Esophagus mucosa (tissue), 1 donor: Measurements from ENCODE around the gene HRCT1. TPM values are rescaled to one million over a fixed set of nuclear protein-coding genes. Genes with fewer than 3 reads are reported as not detected.
"Not testable (repeated sequence)": the region's sequence is repeated elsewhere in the genome, so short reads cannot be mapped to it uniquely, and the experiment has no call there.

Experiments
- ATAC-seq: fragments of 200-7000 bp; cut with Tn5 transposase; one replicate; pipeline ENCODE4 v1.9.1; 2020
- total RNA-seq: library from RNA; stranded (reverse); gene quantifications from one replicate; pipeline ENCODE4 v1.2.4, GENCODE V29; 2023
- donor health status: DM: yes; HTN: yes; CAD: no.

HRCT1 gene
- total RNA-seq, 1 donor from 2014 or later, result 1.2 TPM

DNA sequence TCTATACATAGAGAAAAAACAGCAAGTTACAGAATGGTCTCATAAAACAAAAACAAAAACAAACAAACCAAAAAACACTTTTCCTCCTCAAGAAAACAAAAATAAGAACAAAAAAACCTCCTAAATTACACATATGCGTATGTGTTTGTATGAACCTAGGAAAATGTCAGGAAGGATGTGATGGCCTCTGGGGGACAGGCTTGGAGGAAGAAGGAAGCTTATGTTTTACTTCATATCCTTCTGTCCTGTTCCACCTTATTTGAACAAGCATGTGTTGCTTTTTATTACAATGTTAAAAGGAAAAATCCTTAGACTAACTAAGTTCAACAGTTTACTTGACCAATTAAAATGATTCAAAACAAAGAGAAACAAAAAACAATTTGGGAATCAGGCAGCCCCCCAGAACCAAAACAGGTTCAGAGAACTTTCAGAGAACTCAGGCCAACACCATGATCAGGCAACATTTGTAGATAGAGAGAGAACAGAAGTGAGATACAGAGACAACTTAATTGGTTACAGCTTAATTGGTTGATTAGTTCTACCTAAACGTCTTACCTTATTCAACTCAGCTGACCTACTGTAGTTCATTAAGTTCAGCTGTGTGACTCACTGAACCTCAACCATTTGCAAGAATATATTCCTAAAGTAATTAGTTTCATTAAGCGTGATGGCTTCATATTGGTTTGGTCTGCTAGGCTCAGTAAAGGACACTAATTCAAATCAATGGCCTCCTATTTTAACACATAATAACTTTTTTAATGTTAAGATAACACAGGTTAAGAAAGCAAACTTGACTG, 13.4 kb downstream of the HRCT1 start:
- ATAC-seq, result no peak

DNA sequence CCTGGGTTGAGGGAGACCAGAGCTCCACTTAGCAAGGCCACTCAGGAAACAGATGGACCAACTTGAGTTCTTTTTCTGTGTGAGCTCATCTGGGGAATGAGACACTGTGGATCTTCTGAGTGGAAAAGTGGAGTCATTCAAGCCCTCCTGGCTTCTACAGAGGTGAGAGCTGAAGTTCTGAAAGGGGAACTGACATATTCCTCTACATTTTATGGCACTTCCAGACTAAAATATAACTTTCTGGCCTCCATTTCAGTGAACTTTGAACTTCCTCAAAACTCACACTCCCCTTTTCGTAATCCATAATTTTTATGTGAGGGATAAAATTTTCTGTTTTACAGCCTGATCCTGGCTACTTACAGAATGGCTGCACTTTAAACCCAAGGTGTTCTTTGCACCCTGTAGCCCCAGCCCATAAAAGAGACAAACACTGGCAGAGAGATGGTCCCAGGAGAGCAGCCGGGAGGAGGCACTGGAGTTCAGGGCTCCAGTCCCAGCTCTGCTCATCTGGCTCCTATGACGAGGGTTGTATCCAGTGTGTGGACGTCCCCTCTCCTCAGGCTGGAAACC, 14.1 kb downstream of the HRCT1 start:
- ATAC-seq, result no peak

DNA sequence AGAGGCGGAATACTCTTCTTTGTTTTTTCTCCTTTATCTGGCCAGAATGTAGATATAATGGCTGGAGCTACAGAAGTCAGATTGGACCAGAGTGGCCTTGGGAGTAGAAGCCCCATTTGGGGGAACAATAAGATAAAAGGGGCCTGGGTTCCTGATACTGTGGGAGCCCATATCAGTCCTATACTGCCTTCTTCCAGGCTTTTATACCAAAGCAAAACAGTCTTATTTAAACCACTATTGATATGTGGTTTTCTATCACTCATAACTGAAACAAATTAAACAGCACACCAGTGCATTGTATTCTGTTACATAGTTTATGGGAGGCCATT, 17.6 kb downstream of the HRCT1 start:
- ATAC-seq, result no peak

DNA sequence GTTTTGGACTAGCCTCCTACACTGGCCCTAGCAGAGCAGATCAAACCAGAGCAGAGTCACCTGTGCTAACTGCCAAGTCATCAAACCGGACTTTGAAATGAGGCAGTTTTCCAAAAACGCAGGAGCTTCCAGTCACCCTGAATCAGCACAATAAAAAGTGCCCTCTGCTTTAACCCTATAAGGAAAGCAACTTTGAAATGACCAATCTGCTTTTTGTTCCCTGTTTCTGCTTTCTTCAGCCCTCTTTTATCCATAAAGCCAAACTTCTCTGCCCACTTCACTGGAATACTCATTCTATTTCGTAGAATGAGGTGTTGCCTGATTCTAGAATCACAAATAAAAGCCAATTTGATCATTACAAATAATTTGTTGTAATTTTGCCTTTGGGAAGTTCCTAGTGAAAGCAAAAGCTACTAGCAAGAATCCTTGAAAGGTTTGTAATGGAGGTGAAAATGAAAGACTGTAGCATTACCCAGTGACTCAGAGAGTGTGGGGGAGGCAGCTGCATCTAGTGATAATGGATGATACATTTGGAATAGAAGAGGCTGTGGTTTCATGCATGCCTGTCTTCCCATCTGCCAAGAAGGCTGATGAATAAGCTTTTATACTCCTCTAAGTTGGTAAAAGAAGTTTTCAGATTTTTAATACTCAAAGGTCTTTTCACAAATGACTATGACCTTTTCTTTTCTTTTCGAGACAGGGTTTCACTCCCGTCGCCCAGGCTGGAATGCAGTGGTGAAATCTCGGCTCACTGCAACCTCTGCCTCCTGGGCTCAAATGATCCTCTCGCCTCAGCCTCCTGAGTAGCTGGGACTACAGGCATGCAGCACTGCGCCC, 18.1 kb downstream of the HRCT1 start:
- peak; percentile 68 for ATAC-seq

DNA sequence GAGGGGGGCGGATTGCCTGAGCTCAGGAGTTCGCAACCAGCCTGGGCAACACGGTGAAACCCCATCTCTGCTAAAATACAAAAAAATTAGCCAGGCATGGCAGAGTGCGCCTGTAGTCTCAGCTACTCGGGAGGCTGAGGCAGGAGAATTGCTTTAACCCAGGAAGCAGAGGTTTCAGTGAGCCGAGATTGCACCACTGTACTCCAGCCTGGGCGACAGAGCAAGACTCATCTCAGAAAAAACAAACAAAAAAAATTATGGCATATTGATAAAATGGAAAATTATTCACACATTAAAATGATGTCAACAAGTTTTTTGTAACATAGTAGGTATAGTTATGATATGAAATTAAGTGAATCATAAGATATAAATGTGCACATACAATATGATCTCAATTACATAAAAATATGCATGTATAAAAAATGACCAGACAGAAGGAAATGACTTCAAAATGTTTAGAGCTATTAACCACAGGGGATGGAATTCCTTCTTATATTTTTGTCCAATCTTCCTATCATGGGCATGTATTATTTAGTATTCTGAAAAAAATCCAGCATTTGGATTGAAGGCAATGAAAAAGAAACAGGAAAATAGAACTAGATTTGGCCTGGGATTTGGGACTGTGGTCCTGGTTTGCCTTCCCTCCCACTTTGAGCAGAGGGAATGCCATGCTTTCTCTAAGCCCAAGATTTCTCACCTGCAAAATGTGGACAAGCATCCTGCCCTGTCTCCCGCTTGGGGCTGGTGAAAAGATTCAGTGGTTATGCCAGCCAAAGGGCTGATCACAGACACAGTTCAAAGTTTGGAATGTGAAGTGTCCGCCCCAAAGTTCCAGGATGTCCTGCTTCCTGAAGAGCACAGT, 22.8 kb downstream of the HRCT1 start:
- no peak for ATAC-seq

DNA sequence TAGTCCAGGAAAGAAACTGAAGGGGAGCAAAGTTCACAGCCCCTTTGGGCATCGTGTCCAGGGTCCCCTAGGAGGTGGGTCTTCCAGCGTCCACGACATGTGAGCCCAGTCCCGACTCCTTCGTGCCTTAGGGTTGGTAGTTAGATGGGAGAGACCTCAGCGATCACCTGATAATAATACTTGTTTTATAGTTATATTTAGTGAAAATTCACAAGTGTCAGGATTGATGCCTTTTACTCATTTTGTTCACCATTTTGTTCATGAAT, 23.4 kb downstream of the HRCT1 start:
- ATAC-seq, result no peak

DNA sequence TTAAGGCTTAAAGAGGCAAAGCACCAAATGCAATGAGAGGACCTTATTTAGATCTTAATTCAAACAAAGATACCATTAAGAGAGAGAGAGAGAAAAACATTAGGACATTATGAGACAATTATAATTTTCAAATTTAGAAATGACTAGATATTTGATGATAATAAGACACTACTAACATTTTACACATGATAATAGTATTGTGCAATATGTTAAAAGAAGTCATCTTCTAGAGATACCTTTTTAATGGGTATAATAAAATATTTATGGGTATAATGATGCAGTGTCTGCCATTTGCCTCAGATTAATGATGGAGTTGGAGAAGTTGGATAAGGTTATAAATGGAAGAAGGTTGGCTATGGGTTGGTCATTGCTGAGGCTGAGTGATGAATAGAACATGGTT, 24.5 kb downstream of the HRCT1 start:
- no peak for ATAC-seq

DNA sequence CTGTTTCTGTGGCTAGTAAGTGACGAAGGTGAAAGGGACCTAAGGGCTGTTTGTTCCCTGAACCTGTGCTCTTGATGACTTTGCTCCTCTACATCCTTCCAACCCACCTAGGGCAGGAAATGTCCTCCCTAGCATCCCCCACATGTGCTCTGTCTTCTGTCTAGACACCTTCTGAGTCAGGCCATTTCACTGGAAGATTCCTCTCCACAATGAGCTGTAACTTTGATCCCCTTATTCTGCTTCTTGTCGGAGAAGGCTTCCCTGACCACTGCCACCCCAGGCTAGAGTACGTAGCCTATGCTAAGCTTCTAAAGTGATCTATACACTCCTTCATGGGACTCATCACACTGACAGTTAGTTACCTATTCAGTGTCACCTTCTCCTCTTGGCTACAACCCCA, 25.0 kb downstream of the HRCT1 start:
- ATAC-seq, result no peak

DNA sequence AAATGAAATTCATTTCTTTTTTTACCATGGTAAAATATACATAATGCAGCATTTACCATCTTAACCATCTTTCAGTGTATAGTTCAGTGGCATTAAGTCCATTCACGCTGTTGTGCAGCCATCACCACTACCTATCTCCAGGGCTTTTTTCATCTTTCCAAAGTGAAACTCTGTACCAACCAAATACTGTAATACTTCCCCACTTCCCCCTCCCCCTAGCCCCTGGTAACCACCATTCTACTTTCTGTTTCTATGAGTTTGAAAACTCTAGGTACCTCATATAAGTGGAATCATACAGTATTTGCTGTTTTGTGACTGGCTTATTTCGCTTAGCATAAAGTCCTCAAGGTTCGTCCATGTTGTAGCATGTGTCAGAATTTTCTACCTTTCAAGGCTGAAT, 26.7 kb downstream of the HRCT1 start:
- ATAC-seq, result no peak

DNA sequence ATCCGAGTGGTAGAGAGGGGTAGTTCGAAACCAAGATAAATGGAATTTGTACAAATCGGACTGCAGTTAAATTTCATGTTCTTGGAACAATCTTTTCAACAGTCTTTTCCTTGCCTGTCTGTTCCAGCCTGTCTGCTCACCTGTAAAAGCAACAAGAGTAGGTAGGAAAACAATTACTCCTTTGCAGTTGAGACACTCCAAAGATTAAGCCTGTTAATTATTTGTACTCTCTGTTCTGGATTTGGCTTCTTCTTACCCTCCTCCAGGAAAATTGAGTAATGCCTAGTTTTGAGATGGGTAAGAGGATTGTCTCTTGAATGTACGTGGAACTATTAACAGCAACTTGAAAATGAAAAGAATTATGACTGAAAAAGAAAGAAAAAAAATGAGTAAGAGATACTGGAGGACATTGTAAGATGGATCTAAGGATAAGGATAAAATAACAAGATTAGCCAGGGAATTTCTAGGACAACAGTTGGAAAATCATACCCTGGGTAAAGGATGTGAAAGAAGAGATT, 27.6 kb downstream of the HRCT1 start:
- ATAC-seq, result no peak

DNA sequence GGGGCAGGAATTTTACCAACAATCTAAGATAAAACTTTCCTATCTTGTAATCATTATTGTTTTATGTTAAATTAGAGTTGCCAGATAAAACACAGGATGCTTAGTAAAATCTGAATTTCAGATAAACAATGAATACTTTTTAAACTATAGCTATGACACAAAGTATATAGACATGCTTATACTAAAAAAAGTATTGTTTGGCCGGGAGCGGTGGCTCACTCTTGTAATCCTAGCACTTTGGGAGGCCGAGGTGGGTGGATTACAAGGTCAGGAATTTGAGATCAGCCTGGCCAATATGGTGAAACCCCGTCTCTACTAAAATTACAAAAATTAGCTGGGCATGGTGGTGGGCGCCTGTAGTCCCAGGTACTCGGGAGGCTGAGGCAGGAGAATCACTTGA, 28.1 kb downstream of the HRCT1 start:
- ATAC-seq, result not testable (repeated sequence)

DNA sequence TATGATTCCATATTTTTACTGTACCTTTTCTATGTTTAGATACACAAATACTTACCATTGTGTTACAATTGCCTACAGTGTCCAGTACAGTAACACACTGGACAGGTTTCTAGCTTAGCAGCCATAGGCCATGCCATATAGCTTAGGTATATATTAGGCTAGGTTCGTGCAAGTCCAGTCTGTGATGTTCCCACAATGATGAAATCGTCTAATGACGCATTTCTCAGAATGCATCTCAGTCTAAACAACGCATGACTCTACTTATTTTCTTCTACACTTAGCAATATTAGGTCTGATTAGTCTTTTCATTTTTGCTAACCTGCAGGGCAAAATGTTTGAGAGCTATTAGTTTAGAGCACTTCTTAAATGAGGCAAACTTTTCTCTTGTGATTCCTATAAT, 29.3 kb downstream of the HRCT1 start:
- ATAC-seq, result no peak

DNA sequence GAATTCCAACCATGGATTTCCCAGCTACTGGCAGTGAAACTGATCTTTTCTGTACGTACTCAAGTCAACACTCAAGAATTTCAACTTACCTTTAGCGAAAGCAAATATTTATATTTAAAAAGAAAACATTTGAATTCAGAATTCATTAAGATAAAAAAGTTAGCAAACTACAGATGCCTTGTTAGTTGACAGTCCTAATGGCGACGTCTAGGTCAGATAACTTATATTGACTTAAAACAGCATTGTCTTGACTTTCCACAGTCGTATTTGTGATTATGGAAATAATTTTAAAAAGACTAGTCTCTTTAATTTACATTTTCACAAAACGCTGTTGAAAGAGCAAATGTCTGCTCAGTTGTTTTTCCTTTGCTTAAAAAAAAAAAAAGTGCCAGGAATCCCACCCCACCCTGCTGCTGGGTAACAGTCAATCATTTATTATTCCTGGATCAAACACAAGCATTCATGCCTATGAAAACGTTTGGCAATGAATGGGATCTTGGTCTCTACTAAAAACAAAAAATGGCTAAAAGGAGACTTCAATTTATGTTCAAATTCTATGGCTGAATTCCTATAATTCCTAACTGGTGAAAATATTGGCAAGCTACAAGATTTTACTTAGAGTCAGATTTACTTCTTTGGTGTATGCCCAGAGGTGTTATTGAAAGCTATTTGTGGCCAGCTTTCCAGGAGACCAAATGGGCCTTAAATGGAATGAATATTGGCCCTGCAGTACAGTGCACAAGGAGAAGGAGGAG, 29.9 kb downstream of the HRCT1 start:
- ATAC-seq, result no peak

DNA sequence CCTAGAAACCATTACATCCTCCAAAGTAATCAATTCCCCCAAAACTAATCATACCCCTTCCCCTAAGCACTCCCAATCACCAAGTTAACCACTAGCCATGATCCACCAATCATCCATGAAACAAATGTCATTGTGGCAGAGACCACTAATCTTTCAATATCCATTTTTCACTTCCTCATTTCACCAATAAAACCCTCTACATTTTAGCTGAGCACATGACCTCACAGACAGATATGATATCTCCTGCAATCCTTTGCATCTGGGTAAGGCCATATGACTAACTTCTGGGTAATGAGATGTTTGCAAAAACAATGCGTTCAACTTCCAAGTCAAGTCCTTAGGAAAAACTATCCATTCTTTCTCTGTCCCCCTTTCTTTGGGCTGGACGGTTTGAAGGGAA, 31.2 kb downstream of the HRCT1 start:
- no peak for ATAC-seq

DNA sequence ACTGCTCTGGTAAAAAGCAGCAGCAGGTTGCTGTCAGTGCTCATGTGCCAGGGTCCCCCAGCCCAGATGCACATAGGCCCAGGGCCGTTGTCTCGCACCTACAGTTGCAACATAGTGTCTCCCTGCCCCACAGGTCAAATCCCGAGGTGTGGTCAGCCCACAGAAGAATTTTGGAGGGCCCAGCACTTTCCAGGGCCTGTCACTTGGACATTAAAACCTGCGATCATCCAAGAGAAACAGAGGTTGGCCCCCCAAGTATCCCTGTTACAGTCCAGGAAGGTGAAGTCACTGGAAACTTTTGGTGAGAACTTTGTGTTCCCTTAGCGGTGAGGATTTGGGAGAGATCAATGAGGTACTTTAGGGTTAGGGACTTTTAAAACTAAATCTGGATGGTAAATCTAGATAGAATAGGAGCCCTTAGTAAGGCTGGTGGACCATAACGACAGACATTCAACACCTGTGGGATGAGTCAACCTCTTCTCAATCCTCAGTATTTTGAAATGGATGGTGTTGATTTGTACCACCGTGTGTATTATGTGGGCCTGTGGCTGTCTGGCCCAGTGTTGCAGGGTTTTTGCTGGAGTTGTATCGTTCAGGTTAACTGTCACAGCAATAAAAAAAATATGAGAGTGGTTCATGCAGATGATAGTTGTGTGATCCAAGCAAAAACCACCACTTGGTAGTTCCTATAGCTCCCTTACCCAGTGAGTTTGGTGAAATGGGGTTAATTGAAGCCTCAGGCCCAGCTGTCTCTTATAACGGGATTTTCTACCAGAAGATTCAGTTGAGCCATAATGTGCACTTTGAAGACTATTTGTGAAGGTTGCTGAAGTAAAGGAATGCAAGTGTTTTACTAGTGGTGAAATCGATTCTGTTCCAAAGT, 32.7 kb downstream of the HRCT1 start:
- ATAC-seq, result no peak

DNA sequence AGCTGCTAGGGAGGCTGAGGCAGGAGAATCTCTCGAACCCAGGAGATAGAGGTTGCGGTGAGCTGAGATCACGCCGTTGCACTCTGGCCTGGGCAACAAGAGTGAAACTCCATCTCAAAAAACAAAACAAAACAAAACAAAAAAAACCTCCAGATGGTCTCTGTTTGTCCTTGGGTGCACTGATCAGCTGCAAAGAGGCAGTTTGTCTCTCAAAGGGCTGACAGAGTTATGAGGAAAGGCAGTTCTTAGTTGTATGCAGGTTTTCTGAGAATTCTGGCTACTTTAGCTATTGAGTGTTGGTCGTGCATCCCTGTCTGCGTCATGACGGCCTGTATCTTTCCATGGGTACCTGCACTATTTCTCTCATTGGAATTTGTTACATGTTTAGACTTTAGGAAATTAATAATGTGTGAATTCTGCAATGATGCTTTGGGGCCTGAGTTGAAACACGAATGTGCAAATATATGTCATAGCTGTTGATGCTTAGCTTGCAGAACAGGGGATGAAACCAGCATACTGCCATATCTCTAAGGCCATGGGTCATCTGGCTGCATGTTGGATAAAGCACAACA, 33.8 kb downstream of the HRCT1 start:
- ATAC-seq, result no peak

DNA sequence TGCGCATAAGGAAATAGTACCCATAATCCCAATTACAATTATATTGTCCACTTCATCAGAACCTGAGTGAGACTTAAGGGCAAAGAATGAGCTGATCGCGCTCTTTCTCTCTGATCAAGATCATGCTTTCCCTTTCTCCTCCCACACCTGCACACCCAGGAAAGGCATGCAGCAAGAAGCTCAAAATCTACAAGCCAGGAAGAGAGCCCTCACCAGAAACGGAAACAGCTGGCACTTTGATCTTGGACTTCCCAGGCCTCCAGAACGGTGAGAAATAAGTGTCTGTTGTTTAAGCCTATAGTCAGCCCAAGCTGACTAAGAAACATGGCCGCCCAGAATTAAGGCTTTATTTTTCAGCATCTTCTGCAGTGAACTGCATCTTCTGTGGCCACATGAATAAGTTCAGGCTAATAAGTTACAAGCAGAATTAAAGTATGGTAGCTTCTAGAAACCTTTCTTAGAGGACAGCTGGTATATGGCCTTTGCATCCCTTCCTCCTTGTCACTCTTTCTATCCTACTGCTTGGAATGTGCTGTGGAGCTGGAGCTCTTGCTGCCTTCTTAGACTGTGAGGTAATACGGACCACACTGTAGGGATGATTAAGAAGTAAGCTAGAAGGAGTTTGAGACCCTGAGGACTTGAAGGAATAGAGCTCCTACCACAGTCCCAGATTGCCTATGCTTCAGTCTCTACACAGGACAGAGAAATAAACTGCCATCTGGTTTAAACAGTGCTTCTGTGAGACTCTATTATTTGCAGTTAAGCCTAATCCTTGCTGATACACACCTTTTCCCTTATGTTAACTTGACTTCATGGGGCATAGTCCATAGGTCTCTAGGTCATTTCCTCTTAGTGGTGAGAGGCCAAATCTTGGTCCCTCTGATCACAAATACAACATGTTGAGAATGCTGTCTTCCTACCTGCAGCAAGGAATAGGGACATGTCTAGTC, 34.7 kb downstream of the HRCT1 start:
- no peak for ATAC-seq

DNA sequence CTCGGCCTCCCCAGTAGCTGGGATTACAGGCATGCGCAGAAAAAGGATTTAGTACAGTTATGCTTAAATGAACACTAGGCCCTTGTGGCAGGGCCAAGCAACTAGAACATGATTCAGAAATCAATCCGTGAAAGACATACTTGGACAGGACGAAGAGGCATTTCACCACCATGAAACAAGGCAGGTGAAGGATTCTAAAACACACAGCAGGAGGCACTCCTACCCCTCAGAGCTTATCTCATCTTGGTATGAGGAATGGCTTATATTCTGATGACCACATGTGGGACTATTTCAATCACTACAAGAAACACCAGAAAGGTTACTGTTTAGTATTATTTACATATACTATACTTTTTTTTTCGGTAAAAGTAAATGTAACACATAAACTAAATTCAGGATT, 36.3 kb downstream of the HRCT1 start:
- ATAC-seq, result no peak

DNA sequence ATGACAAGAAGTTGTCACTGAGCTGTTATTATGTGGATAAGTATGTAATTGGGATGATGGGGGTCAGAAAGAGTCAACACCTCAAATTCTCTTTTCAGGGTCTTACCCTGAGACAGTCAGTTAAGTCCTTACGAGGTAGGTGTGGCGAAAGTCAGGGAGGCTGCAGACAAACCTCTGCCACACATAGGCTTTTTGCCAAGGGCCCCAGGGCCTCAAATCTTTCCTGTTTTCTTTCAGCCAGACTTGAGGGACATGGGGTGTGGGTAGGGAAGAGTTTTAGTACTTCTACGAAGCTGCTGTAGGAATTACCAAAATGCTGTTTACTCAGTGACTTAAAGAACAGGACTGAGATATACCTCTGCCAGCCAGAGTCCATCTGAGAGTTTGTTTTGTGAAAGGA, 38.2 kb downstream of the HRCT1 start:
- no peak for ATAC-seq

DNA sequence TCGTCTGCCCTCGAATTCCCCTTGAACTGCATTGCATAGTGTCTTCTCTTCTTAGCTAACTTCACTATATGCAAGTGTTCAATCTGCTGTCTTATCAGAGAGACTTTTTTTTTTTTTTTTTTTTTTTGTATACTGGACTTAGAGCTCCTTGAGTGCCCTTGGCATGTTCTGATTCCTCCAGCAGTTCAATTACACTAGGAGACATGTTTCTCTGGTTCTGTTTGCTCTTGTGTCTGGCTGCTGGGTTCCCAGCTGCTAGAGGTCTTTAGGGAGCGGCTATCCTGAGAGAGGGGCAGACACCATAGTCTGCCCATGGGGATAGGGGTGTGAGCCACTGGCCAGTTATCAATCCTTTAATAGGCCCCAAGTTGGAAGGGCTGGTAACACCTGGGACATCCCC, 38.8 kb downstream of the HRCT1 start:
- ATAC-seq, result no peak
